Activated T-helper 9 cell treated with anti-CD3 and anti-CD28 coated beads, Interleukin-2, amount 50 U/mL, for 16 hours (primary cell): Measurements from ENCODE around the gene NOC2L.
A peak's percentile ranks its signal among the peaks of the same experiment; 100 is the strongest.

Experiments
- DNase-seq: peaks from one replicate; pipeline ENCODE4 v3.0.0-alpha.2; 2020; ENCODE audit warnings: low read depth

NOC2L gene

GRCh38 chr1:974687-975328, 15.8 kb upstream of the NOC2L start:
- DNase-seq, result no peak

- no peak for DNase-seq
Measured at GRCh38 chr1:974293-974640, 15.2 kb upstream of the NOC2L start.

- no peak for DNase-seq
Measured at GRCh38 chr1:973459-974292, 14.6 kb upstream of the NOC2L start.

- DNase-seq, result no peak
Measured at GRCh38 chr1:972726-973458, 13.8 kb upstream of the NOC2L start.

- DNase-seq, result no peak
Measured at GRCh38 chr1:971751-972506, 12.9 kb upstream of the NOC2L start.

- no peak for DNase-seq
Measured at GRCh38 chr1:970973-971730, 12.1 kb upstream of the NOC2L start.

GRCh38 chr1:970242-970972, 11.4 kb upstream of the NOC2L start:
- DNase-seq, result no peak

GRCh38 chr1:969260-969855, 10.3 kb upstream of the NOC2L start:
- no peak for DNase-seq

- no peak for DNase-seq
Measured at GRCh38 chr1:967466-968343, 8.6 kb upstream of the NOC2L start.

GRCh38 chr1:966704-967300, 7.7 kb upstream of the NOC2L start:
- DNase-seq, result peak; percentile 74

GRCh38 chr1:966135-966703, 7.2 kb upstream of the NOC2L start, which contains the start of gene PLEKHN1:
Gene PLEKHN1, plus strand, starts transcription at chr1:966482. Its CDS starts 50 bp downstream, at chr1:966532.
- DNase-seq, result no peak

GRCh38 chr1:965526-966134, 6.6 kb upstream of the NOC2L start:
- DNase-seq, result no peak

- DNase-seq, result no peak
Measured at GRCh38 chr1:964691-965525, 5.9 kb upstream of the NOC2L start.

- DNase-seq, result no peak
Measured at GRCh38 chr1:963746-964525, 4.9 kb upstream of the NOC2L start.

GRCh38 chr1:963301-963651, 4.2 kb upstream of the NOC2L start:
- no peak for DNase-seq
